HUES64 (cell line): ENCODE data around the gene PDXDC1.
"Not testable (repeated sequence)": the region's sequence is repeated elsewhere in the genome, so short reads cannot be mapped to it uniquely, and the experiment has no call there.

Experiments
- H3K27ac ChIP-seq: 2 replicates; pipeline ENCODE4 v1.7.0; 2013; ENCODE audit warnings: low read depth, low read length, inconsistent platforms
- H3K27me3 ChIP-seq: 2 replicates; pipeline ENCODE4 v1.6.1; 2013; ENCODE audit warnings: mild to moderate bottlenecking, low read length; ENCODE audit not compliant: insufficient read depth
- H3K36me3 ChIP-seq: 2 replicates; pipeline ENCODE4 v1.6.1; 2013; ENCODE audit warnings: mild to moderate bottlenecking, low read length; ENCODE audit not compliant: insufficient read depth
- H3K4me1 ChIP-seq: 2 replicates; pipeline ENCODE4 v1.6.1; 2013; ENCODE audit warnings: mild to moderate bottlenecking, low read length, moderate library complexity; ENCODE audit not compliant: insufficient read depth
- H3K4me3 ChIP-seq: 2 replicates; pipeline ENCODE4 v1.5.1; 2013; ENCODE audit warnings: mild to moderate bottlenecking, low read length, moderate library complexity
- H3K9ac ChIP-seq: 2 replicates; pipeline ENCODE4 v1.6.1; 2013; ENCODE audit warnings: mild to moderate bottlenecking, low read depth, low read length
- H3K9me3 ChIP-seq: 2 replicates; pipeline ENCODE4 v1.6.1; 2013; ENCODE audit warnings: low read depth, low read length; ENCODE audit not compliant: insufficient read depth
- WGBS: fragments of 150-250, 120-280 bp; methylation state at CpG from one replicate; pipeline ENCODE4 v1.1.7; 2013; ENCODE audit warnings: missing lambda C conversion rate; 5-methylcytosine and 5-hydroxymethylcytosine counted together

PDXDC1 gene

DNA sequence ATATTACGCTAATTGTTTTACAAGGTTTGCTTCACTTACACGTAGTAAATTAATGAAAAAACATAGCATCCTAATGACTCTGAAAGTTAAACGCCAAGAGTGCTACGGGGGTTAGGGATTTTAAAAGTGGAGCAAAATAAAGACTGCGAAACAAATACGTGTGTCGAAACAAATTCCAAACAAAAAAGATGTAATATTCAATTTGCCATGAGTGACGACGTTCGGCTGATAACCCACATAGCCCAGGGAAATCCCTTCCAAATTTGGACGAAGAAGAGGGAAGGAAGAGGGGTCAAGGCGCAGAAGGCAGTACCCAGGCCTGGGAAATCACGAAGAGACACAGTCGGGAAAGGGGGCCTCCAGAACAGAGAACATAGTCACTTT is 118.7 kb downstream of the PDXDC1 start:
- not testable (repeated sequence) for H3K27ac ChIP-seq, H3K4me1 ChIP-seq, H3K27me3 ChIP-seq, H3K9me3 ChIP-seq
- peaks cover 34% of the 10 kb centered on the region for H3K36me3 ChIP-seq
- peak overlapping the region; percentile 85 for H3K9ac ChIP-seq
- no CpG with 5 or more reads among the region's 14 CpGs for WGBS
- H3K4me3 ChIP-seq = peak overlapping the region; percentile 63

DNA sequence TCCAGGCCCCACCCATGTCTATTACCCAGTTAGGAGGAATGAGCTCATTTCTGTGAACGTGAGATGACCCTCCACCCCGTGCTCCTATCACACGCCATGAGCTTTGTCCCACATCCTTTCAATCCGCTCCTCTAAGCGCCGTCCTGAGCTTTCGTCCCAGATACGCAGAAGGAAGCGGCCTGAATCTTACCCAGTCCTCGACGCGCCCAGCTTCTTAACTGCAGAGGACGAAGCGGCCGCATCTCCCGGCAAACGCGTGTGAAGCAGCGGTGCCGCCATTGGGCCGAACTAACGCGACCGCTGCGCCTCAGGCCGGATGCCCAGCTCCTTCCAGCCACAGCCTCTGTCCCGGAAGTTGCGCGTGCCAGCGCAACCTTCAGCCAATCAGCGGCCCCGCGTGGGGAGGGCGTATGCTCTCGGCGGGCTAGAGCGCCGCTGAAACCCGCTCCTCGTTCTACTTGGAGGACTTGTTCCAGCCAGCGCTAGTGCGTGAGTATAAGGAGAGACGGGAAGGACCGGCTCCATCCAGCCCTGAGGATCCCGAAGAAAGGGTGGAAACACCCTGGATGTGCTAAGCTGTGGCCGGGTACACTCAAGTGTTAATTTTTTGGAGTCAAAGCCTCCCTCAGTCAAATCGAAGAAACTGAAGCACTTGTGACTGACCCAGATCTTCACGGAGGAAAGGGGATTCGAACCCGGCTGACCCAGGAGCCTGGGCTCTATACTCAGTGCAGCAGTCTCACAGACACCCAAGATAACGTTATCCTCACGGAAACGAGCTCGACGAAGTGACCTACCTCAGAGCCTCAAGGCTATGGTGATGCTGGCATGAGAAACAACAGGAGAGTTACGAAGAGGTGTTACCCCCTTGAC is 119.4 kb downstream of the PDXDC1 start, which contains the start of gene RRN3:
TSS of gene RRN3 (minus strand) at position 318 of the 873 bp plus-strand sequence. CDS start at position 279, 39 bp downstream.
- not testable (repeated sequence) for H3K9me3 ChIP-seq, H3K4me1 ChIP-seq, H3K27me3 ChIP-seq
- H3K4me3 ChIP-seq = peak within 1 kb of the TSS; percentile 63
- peak within 1 kb of the TSS; percentile 85 for H3K9ac ChIP-seq
- peak within 1 kb of the TSS; percentile 45; the same call in 1 of the 2 replicates for H3K27ac ChIP-seq
- peaks cover 32% of the 10 kb centered on the region for H3K36me3 ChIP-seq
- WGBS = 4% methylated on average over 55 of the region's 56 CpGs

DNA sequence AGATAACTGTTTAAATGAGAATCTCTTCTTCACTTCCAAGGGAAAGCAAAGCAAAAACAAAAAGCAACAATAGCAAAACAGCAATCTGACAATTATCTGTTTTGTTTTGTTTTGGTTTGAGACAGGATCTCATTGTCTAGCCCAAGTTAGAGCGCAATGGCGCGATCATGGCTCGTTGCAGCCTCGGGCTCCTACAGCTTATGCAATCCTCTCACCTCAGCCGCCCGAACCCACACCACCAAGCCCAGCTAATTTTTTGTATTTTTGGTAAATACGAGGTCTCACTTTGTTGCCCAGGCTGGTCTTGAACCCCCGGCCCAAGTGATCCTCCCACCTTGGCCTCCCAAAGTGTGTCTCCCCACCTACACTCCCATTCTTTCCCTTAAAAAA is 121.8 kb downstream of the PDXDC1 start:
- not testable (repeated sequence) for H3K27ac ChIP-seq, H3K27me3 ChIP-seq, H3K9ac ChIP-seq, H3K9me3 ChIP-seq, H3K4me1 ChIP-seq, H3K4me3 ChIP-seq
- H3K36me3 ChIP-seq = peaks cover 13% of the 10 kb centered on the region
- 100% methylated on average over 6 of the region's 9 CpGs for WGBS

DNA sequence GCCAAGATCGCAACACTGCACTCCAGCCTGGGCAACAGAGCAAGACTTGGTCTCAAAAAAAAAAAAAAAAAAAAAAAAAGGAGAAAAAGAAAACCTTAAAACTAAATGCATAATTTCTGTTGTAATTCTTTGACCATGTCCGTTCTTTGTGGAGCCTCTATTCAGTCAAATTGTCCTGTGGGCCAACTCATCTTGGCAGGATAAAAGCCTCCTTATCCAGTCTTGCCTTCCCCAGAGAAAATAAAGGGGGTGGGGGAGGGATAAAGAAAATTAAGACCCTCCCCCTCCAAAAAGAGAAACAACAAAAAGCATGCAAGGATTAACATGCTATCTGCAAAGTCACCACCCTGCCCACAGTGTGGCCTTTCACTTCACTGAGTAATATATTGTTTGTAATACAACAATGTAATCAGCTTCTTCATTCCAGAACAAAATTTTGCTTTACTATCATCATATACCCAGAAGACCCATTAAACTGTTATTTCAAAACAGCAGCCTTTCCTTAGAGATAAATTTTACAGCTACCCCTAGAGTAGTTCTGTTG is 124.6 kb downstream of the PDXDC1 start:
- not testable (repeated sequence) for H3K4me1 ChIP-seq, H3K27me3 ChIP-seq, H3K9me3 ChIP-seq, H3K27ac ChIP-seq, H3K36me3 ChIP-seq, H3K9ac ChIP-seq, H3K4me3 ChIP-seq
- WGBS = 100% methylated on average over 1 of the region's 2 CpGs

DNA sequence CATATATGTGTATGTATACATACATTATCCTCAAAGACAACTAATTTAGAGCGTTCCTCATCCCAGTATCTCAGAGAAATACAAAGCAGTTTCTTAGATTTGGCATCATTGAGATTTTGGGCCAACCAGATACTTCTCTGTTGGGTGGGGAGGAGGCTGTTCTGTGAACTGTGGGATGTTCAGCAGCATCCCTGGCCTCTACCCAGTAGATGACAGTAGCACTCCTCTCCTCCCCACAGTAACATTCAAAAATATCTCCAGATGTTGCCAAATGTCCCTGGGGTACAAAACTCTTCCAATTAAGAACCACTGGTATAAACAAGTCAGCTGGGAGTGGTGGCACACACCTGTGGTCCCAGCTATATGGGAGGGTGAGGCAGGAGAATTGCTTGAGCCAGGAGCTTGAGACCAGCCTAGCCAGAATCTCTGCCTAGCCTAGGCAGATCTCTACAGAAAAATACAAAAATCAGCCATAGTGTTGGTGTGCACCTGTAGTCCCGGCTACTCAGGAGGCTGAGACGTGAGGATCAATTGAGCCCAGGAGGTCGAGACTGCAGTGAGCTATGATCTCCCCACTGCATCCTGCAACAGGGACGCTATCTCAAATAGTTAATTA is 125.7 kb downstream of the PDXDC1 start:
- H3K36me3 ChIP-seq, H3K9me3 ChIP-seq, H3K9ac ChIP-seq, H3K4me1 ChIP-seq, H3K27ac ChIP-seq, H3K4me3 ChIP-seq, H3K27me3 ChIP-seq: not testable (repeated sequence)
- WGBS = 82% methylated on average over 3 of the region's 5 CpGs

DNA sequence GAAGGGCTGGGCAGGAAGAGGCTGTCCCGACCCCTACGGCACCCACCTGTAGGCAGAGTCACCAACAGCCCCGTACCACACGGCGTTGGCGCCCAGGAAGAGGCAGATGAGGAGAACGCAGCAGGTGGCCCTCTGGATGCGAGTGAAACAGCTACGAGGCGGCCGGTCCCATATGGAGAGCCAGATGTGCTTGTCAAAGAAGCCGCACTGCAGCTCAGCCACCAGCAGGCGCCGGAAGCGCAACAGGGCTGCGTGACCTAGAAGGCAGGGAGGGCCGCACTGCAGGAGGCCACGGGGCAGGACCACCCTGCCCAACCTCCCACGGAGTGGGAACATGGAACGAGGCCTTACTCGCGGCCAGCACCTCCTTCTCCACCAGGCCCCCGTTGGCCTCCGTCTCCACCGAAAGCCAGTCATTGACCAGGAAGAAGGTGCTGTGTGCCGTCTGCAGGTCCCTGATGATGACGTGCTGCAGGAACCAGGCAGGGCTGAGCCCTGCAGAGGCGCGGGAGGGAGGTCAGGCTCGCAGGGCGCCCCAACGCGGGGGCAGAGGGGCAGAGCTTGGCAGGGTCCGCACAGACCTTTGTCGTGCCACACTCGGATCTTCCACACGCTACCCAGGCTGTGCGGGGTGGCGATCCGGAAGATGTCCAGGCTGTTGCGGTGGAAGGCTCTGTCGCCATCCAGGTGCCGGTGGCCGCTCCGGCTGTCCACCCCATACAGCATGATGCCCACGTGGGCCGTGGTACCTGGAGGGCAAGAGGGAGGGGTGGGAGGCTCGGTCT is 153.0 kb downstream of the PDXDC1 start:
- not testable (repeated sequence) for H3K36me3 ChIP-seq, H3K4me3 ChIP-seq, H3K9ac ChIP-seq, H3K27me3 ChIP-seq, H3K27ac ChIP-seq, H3K4me1 ChIP-seq, H3K9me3 ChIP-seq
- WGBS = 95% methylated on average over 28 of the region's 48 CpGs

DNA sequence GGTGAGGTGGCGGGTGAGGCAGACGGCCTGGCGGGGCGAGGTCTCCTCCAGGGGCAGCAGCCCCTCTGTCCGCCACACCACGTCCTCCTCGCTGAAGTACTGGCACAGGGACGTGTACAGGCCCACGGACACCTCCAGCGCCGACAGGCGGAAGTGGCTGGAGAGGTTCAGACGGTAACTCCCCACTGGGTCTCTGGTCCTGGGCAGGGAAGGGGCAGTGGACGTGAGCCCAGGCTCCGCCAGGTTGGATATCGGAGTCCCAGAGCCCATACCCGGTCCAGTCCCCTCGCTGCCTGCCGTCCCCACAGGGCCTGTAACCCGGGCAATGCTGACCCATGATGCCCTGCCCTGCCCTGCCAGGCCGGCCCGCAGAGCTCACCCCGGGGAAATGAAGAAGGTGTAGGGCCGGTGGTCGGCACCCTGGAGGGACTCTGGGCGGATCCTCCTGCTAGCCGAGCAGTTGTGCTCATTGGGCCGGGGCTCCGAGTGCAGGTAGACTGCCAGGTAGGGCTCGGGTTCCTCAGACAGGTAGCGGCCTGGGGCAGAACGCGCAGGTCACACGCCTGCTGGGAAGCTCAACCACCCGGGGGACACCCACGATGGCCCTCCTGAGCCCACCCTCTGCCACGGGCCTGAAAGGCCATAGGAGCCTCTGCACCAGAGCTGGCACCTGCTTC is 155.6 kb downstream of the PDXDC1 start:
- WGBS = 93% methylated on average over 18 of the region's 37 CpGs

DNA sequence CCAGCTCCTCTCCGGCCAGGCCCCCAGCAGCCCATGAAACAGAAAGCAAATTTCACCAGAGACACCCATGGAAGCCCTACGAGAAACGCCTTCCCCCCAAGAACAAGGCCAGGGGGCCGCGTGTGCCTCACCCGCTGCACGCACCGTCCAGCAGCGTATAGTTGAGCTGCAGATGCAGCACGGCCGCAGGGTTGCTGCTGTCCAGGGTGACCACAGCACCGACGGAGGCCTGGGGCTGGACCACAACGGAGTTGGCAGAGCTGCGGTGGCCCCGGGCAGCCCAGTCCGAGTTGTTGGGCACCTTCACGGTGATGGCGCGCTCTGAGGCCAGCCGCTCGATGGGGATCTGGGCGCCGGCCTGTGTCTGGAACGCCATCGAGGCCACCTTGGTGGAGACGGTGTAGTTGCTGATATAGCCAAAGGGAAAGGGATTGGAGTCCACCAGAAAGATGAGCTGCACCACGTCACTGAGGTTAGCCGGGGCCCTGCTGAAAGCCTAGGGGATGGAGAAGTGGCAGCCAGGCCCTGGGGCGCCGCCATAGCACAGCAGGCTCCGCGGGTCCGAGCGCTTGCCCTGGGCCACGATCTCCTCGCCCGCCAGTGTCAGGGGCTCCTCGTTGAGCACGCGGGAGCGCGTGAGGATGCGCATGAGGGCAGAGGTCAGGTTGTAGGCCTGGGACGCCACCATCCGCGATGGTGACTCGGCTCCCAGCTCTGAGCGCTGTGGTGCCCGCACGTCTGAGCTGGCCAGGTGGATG is 156.3 kb downstream of the PDXDC1 start:
- not testable (repeated sequence) for H3K4me1 ChIP-seq, H3K27me3 ChIP-seq, H3K9me3 ChIP-seq, H3K36me3 ChIP-seq, H3K4me3 ChIP-seq, H3K27ac ChIP-seq, H3K9ac ChIP-seq
- 94% methylated on average over 40 of the region's 51 CpGs for WGBS

More for the DNA sequence above, 155.6 kb downstream of the PDXDC1 start:
- not testable (repeated sequence) for H3K4me3 ChIP-seq, H3K9me3 ChIP-seq, H3K4me1 ChIP-seq, H3K9ac ChIP-seq, H3K27me3 ChIP-seq, H3K27ac ChIP-seq, H3K36me3 ChIP-seq

DNA sequence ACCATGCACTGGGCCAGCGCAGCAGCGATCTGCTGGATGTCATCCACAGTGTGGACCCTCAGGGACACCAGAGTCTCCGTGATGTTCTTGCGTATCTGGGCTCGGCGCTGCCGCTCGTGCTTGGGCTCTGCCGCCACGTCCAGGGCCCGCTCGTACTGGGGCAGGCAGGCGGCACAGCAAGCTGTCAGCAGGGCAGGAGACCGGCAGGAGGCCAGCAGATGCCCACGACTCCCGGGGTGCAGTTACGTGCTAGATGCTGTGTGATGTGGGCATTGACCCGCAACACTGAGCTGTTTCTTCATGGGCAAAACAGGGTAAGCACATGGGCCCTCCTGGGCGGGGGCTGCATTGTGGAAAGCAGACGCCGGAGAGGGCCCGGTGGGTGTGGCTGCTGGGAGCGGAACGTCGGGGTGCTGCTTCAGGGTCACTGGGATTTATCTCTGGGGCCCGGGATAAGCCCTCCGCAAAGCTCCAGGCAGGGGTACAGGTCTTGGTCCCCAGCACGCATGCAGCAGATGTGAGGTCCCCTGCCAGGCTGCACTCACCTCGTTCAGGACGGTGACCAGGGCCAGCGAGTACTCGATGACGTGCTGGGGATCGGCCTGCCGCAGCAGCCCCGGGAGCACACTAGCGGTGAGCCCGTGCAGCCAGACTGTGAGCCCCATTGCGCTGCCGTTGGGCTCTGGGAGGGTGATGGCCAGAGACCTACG is 158.0 kb downstream of the PDXDC1 start:
- WGBS = 95% methylated on average over 25 of the region's 41 CpGs

DNA sequence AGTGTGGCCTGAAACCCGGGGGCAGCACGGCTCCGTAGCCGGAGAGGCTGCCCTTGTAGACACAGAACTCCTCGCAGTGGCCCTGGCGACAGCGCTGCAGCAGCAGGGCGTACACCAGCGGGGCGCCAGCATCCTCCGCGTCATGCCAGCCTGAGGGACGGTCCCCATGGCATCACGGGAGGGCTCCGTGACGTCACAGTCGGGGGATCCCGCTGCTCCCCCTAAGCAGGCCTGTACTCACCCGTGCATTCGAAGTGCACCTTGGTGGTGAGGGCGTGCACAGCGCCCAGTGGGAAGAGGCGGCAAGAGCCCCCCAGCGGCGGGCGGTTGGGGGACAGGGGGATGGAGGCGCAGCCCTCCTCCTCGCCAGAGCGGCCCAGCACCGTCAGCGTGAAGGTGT is 158.7 kb downstream of the PDXDC1 start:
- H3K9ac ChIP-seq, H3K4me3 ChIP-seq, H3K4me1 ChIP-seq, H3K27ac ChIP-seq, H3K36me3 ChIP-seq, H3K27me3 ChIP-seq, H3K9me3 ChIP-seq: not testable (repeated sequence)
- WGBS = 96% methylated on average over 15 of the region's 31 CpGs

More for the DNA sequence above, 158.0 kb downstream of the PDXDC1 start:
- not testable (repeated sequence) for H3K36me3 ChIP-seq, H3K27me3 ChIP-seq, H3K9me3 ChIP-seq, H3K4me3 ChIP-seq, H3K27ac ChIP-seq, H3K9ac ChIP-seq, H3K4me1 ChIP-seq
